Mammary epithelial cell (primary cell): Measurements from ENCODE around the gene BORCS5.

Experiments used
- CTCF ChIP-seq, 2 donors: IDR thresholded peaks in 1 of 2; conservative IDR thresholded peaks in 1 of 2; 2 replicates each; pipeline ENCODE4 v1.5.1; 2011 to 2012; ENCODE audit warnings: inconsistent platforms in 2 of 2, low read length in 2 of 2, mild to moderate bottlenecking in 2 of 2, control low read depth in 1 of 2, low read depth in 1 of 2; ENCODE audit not compliant: insufficient read depth in 1 of 2; ENCODE audit errors: extremely low read depth in 1 of 2
- EZH2 ChIP-seq: IDR thresholded peaks from 2 replicates; pipeline ENCODE4 v1.6.1; 2012; ENCODE audit warnings: low read length, inconsistent platforms, borderline replicate concordance

GRCh38 chr12:12447236-12447635 lies 90.4 kb downstream of the BORCS5 start:
- TF ChIP-seq CTCF (conservative IDR thresholded peaks at IDR 0.05 in 1 of 2, IDR thresholded peaks at IDR 0.05 in 1 of 2; ENCODE audit: extremely low read depth in 1 of 2, insufficient read depth in 1 of 2, low read depth in 1 of 2, low read length in 2 of 2) (no peak), EZH2 (no peak)
